Sigmoid colon (tissue), 7 donors: ENCODE measurements around the gene ACP2. TPM values are rescaled to one million over a fixed set of nuclear protein-coding genes. Genes with fewer than 3 reads are reported as not detected.
"Not testable (repeated sequence)": the region's sequence is repeated elsewhere in the genome, so short reads cannot be mapped to it uniquely, and the experiment has no call there.

Source experiments
- DNase-seq: peaks from one replicate; pipeline ENCODE4 v3.0.0-alpha.2; 2019
- H3K27ac ChIP-seq, 4 donors: fragments of 200-600 bp; sonication (generic); one replicate each; pipeline ENCODE4 v1.5.1; 2016 to 2019; ENCODE audit warnings: mild to moderate bottlenecking in 1 of 4
- H3K27me3 ChIP-seq, 3 donors: fragments of 200-600 bp; sonication (generic); one replicate each; pipeline ENCODE4 v1.5.1; 2019; ENCODE audit warnings: mild to moderate bottlenecking in 1 of 3
- H3K36me3 ChIP-seq, 4 donors: fragments of 200-600 bp; sonication (generic); one replicate each; pipeline ENCODE4 v1.5.1; 2016 to 2019
- H3K4me1 ChIP-seq, 4 donors: fragments of 200-600 bp; sonication (generic); one replicate each; pipeline ENCODE4 v1.5.1; 2017 to 2019
- H3K4me3 ChIP-seq, 4 donors: fragments of 200-600 bp; sonication (generic); one replicate each; pipeline ENCODE4 v1.5.1; 2017 to 2019; ENCODE audit warnings: mild to moderate bottlenecking in 2 of 4, moderate library complexity in 1 of 4
- H3K9me3 ChIP-seq, 4 donors: fragments of 200-600 bp in 3 of 4; sonication (generic) in 3 of 4; one replicate each; pipeline versions ENCODE4 v1.5.1 to v1.6.1; 2013 to 2019
- CTCF ChIP-seq, 4 experiments: fragments of 450-650 bp in 3 of 4; fragments of 200-600 bp in 1 of 4; IDR thresholded peaks; one replicate each; pipeline ENCODE4 v1.5.1; 2016 to 2019; ENCODE audit warnings: antibody characterized with exemption in 4 of 4, mild to moderate bottlenecking in 3 of 4, moderate library complexity in 2 of 4
- EP300 ChIP-seq, 4 donors: sonication (generic); formaldehyde crosslinking; IDR thresholded peaks; one replicate each; pipeline ENCODE4 v1.6.1; 2017; ENCODE audit warnings: antibody characterized with exemption in 4 of 4
- POLR2A ChIP-seq, 2 donors: fragments of 450-650 bp; IDR thresholded peaks; one replicate each; pipeline ENCODE4 v1.6.1; 2016; ENCODE audit warnings: antibody characterized with exemption in 2 of 2, mild to moderate bottlenecking in 2 of 2, moderate library complexity in 2 of 2
- POLR2AphosphoS5 ChIP-seq, 4 donors: sonication (generic); formaldehyde crosslinking; IDR thresholded peaks; one replicate each; pipeline ENCODE4 v1.6.1; 2017; ENCODE audit warnings: antibody characterized with exemption in 4 of 4
- WGBS, 2 donors: extraction: QIAGEN DNeasy Blood & Tissue Kit; methylation state at CpG; one replicate each; pipeline ENCODE4 v1.1.7; 2013; 5-methylcytosine and 5-hydroxymethylcytosine counted together
- intact Hi-C: fragments of 100-400 bp; cut with DNase I; formaldehyde crosslinking; loops from one replicate; pipeline ENCODE4 v1.15.1; 2023
- polyA plus RNA-seq, 3 donors: library from polyadenylated mRNA; stranded (reverse); fragments of 200-250 nt; gene quantifications; one replicate each; pipeline ENCODE4 v1.2.3, GENCODE V29; 2013
- total RNA-seq, 4 donors: library from RNA; depleted of rRNA; stranded (reverse); fragments of >200 nt; gene quantifications; one replicate each; pipeline ENCODE4 v1.1.0, GENCODE V29; 2016
- donor health status: healthy with polysubstance abuse.
- donor health status: Bipolar disorder and iron deficiency.
- donor health status: healthy.

ACP2 gene
- total and polyA plus RNA-seq, 7 donors = 15.6 to 54.0 (median 31.0) TPM

- Histone ChIP-seq H3K27me3 (no peaks in the 10 kb centered on the region), H3K36me3 (no peaks in the 10 kb centered on the region), H3K4me1 (peaks cover 0 to 11% (median 2%) of the 10 kb centered on the region in 4 donors), H3K4me3 (no peak overlapping the region), H3K27ac (no peak overlapping the region), H3K9me3 (no peaks in the 10 kb centered on the region)
- no peak for TF ChIP-seq CTCF (IDR thresholded peaks at IDR 0.05)
- no peak for DNase-seq
- intact Hi-C loops = no loop called here
- 84 to 85% methylated on average over 5 of the region's 5 CpGs for WGBS, 2 donors
These were observed 46.0 kb downstream of the ACP2 start for GRCh38 chr11:47202576-47202975.

GRCh38 chr11:47201015-47201414 lies 47.6 kb downstream of the ACP2 start:
- TF ChIP-seq CTCF (IDR thresholded peaks at IDR 0.05) (no peak), POLR2AphosphoS5 (IDR thresholded peaks at IDR 0.05) (no peak), EP300 (IDR thresholded peaks at IDR 0.05) (no peak), POLR2A (IDR thresholded peaks at IDR 0.05) (no peak)
- no peaks in the 10 kb centered on the region for H3K9me3 ChIP-seq
- intact Hi-C loops = no loop called here
- no peak overlapping the region for H3K4me3 ChIP-seq
- no peaks in the 10 kb centered on the region for H3K36me3 ChIP-seq
- no peaks in the 10 kb centered on the region for H3K27me3 ChIP-seq
- H3K4me1 ChIP-seq = peaks cover 0 to 11% (median 2%) of the 10 kb centered on the region in 4 donors
- WGBS, 2 donors = 80 to 87% methylated on average over 4 of the region's 4 CpGs
- no peak overlapping the region for H3K27ac ChIP-seq
- no peak for DNase-seq

- DNase-seq, H3K4me3 ChIP-seq, H3K27me3 ChIP-seq, intact Hi-C loops, H3K27ac ChIP-seq, H3K4me1 ChIP-seq, H3K36me3 ChIP-seq, H3K9me3 ChIP-seq: not testable (repeated sequence)
- WGBS, 2 donors = 93 to 94% methylated on average over 9 of the region's 9 CpGs
These were observed 50.5 kb downstream of the ACP2 start for GRCh38 chr11:47198161-47198560.

- Histone ChIP-seq H3K9me3 (no peaks in the 10 kb centered on the region), H3K4me1 (peaks cover 0 to 26% (median 24%) of the 10 kb centered on the region in 4 donors), H3K4me3 (no peak overlapping the region), H3K27ac (no peak overlapping the region), H3K36me3 (no peaks in the 10 kb centered on the region), H3K27me3 (no peaks in the 10 kb centered on the region)
- no peak for DNase-seq
- no peak for TF ChIP-seq POLR2AphosphoS5 (IDR thresholded peaks at IDR 0.05)
- no peak for TF ChIP-seq CTCF (IDR thresholded peaks at IDR 0.05)
- no peak for TF ChIP-seq EP300 (IDR thresholded peaks at IDR 0.05)
- TF ChIP-seq POLR2A (IDR thresholded peaks at IDR 0.05) = no peak
- 91 to 92% methylated on average over 4 of the region's 4 CpGs for WGBS, 2 donors
- intact Hi-C loops = no loop called here
These were observed 56.5 kb downstream of the ACP2 start for GRCh38 chr11:47192111-47192510.

GRCh38 chr11:47191137-47191536 lies 57.5 kb downstream of the ACP2 start:
- H3K4me1 ChIP-seq = peaks cover 0 to 33% (median 32%) of the 10 kb centered on the region in 4 donors
- H3K27me3 ChIP-seq, H3K27ac ChIP-seq, H3K4me3 ChIP-seq, intact Hi-C loops, H3K9me3 ChIP-seq, DNase-seq, H3K36me3 ChIP-seq: not testable (repeated sequence)
- WGBS, 2 donors = 91 to 92% methylated on average over 10 of the region's 10 CpGs

Other genes starting within 250 kb of the ACP2 start
- gene ARFGAP2, start 71.9 kb downstream of the ACP2 start, total RNA-seq = 100 to 1,000 TPM in 3 of 4 donors, 10 to 100 TPM in 1; 85.0 to 185 (median 123) TPM
- 10 to 100 TPM; 46.8 to 81.1 (median 50.2) TPM for gene ARFGAP2, start 71.9 kb downstream of the ACP2 start, polyA plus RNA-seq
- 10 to 100 TPM; 56.0 to 78.3 (median 73.5) TPM for gene PACSIN3, start 62.4 kb downstream of the ACP2 start, total RNA-seq
- gene PACSIN3, start 62.4 kb downstream of the ACP2 start, polyA plus RNA-seq = 1 to 10 TPM; 1.2 to 7.0 (median 4.8) TPM
- 10 to 100 TPM; 31.9 to 44.6 (median 32.3) TPM for gene DDB2, start 33.8 kb downstream of the ACP2 start, total RNA-seq
- 10 to 100 TPM; 21.3 to 42.0 (median 21.6) TPM for gene DDB2, start 33.8 kb downstream of the ACP2 start, polyA plus RNA-seq
- 10 to 100 TPM; 30.3 to 54.5 (median 40.2) TPM for gene NR1H3, start 9.2 kb upstream of the ACP2 start, total RNA-seq
- 10 to 100 TPM; 57.3 to 90.1 (median 61.5) TPM for gene NR1H3, start 9.2 kb upstream of the ACP2 start, polyA plus RNA-seq
- gene MADD, start 21.3 kb upstream of the ACP2 start, total RNA-seq = 10 to 100 TPM; 25.8 to 55.7 (median 33.6) TPM
- gene MADD, start 21.3 kb upstream of the ACP2 start, polyA plus RNA-seq = 10 to 100 TPM; 18.6 to 32.5 (median 19.2) TPM
- gene MYBPC3, start 103.9 kb upstream of the ACP2 start, total RNA-seq = not detected
- gene MYBPC3, start 103.9 kb upstream of the ACP2 start, polyA plus RNA-seq = 1 to 10 TPM in 1 of 3 donors, under 1 TPM in 2; 0.29 to 1.4 (median 0.60) TPM
- gene SPI1, start 129.7 kb upstream of the ACP2 start, total RNA-seq = 10 to 100 TPM; 10.5 to 19.7 (median 18.8) TPM
- 10 to 100 TPM; 21.6 to 29.8 (median 27.1) TPM for gene SPI1, start 129.7 kb upstream of the ACP2 start, polyA plus RNA-seq
- 10 to 100 TPM; 38.2 to 87.5 (median 54.0) TPM for gene SLC39A13, start 159.8 kb upstream of the ACP2 start, total RNA-seq
- 10 to 100 TPM in 2 of 3 donors, 1 to 10 TPM in 1; 4.6 to 29.8 (median 13.2) TPM for gene SLC39A13, start 159.8 kb upstream of the ACP2 start, polyA plus RNA-seq
- gene PSMC3, start 177.6 kb upstream of the ACP2 start, total RNA-seq = 100 to 1,000 TPM; 104 to 202 (median 178) TPM
- 100 to 1,000 TPM; 117 to 151 (median 121) TPM for gene PSMC3, start 177.6 kb upstream of the ACP2 start, polyA plus RNA-seq
- gene RAPSN, start 200.3 kb upstream of the ACP2 start, total RNA-seq = under 1 TPM in 3 of 4 donors, not detected in 1; 0.27 to 0.55 (median 0.36) TPM
- gene RAPSN, start 200.3 kb upstream of the ACP2 start, polyA plus RNA-seq = under 1 TPM in 1 of 3 donors, not detected in 2; 0.61 TPM